Endothelial cell (in vitro differentiated cells): ENCODE measurements around the gene SMIM28. TPM values are rescaled to one million over a fixed set of nuclear protein-coding genes. Genes with fewer than 3 reads are reported as not detected.

Source experiments
- DNase-seq: peaks from one replicate; pipeline ENCODE4 v3.0.0; 2021; ENCODE audit warnings: low spot score
- H3K27ac Mint-ChIP-seq: one replicate; pipeline ENCODE4 v1.8.0; 2021; ENCODE audit warnings: mixed read lengths, inconsistent platforms; ENCODE audit not compliant: unreplicated experiment
- H3K27me3 Mint-ChIP-seq: one replicate; pipeline ENCODE4 v1.8.0; 2021; ENCODE audit warnings: mild to moderate bottlenecking, moderate library complexity, mixed read lengths, inconsistent platforms; ENCODE audit not compliant: unreplicated experiment
- H3K36me3 Mint-ChIP-seq: one replicate; pipeline ENCODE4 v1.8.0; 2021; ENCODE audit warnings: mild to moderate bottlenecking, low read depth, mixed read lengths, inconsistent platforms; ENCODE audit not compliant: unreplicated experiment
- H3K4me1 Mint-ChIP-seq: one replicate; pipeline ENCODE4 v1.8.0; 2021; ENCODE audit warnings: mild to moderate bottlenecking, mixed read lengths, inconsistent platforms; ENCODE audit not compliant: unreplicated experiment
- H3K4me3 Mint-ChIP-seq: one replicate; pipeline ENCODE4 v1.8.0; 2021; ENCODE audit warnings: mild to moderate bottlenecking, mixed read lengths, inconsistent platforms; ENCODE audit not compliant: unreplicated experiment
- H3K9me3 Mint-ChIP-seq: one replicate; pipeline ENCODE4 v1.8.0; 2021; ENCODE audit warnings: mixed read lengths, inconsistent platforms; ENCODE audit not compliant: unreplicated experiment
- CTCF ChIP-seq: fragments of 200-600 bp; sonication (generic); IDR thresholded peaks from one replicate; pipeline ENCODE4 v1.5.0; 2021; ENCODE audit warnings: antibody characterized with exemption; ENCODE audit not compliant: unreplicated experiment
- total RNA-seq: library from RNA; stranded (reverse); fragmentation: NEBNext Ultra II Directional; extraction: Animal tissue kit (Norgen Biotek cat#: 25700); gene quantifications from one replicate; pipeline ENCODE4 v1.2.1, GENCODE V29; 2021; ENCODE audit not compliant: unreplicated experiment

The SMIM28 gene
- total RNA-seq, 1 donor from 2014 or later: not detected

GRCh38 chr6:138371720-138372119, 6.0 kb upstream of the SMIM28 start:
- DNase-seq: no peak
- H3K27me3 Mint-ChIP-seq: peaks cover 6% of the 10 kb centered on the region
- no peak overlapping the region for H3K4me3 Mint-ChIP-seq
- H3K36me3 Mint-ChIP-seq: no peaks in the 10 kb centered on the region
- TF ChIP-seq CTCF: no peak
- H3K4me1 Mint-ChIP-seq: peaks cover 2% of the 10 kb centered on the region
- H3K27ac Mint-ChIP-seq: no peak overlapping the region
- no peaks in the 10 kb centered on the region for H3K9me3 Mint-ChIP-seq

GRCh38 chr6:138372711-138373463, 4.8 kb upstream of the SMIM28 start:
- Mint-ChIP-seq H3K36me3 (no peaks in the 10 kb centered on the region), H3K27ac (no peak overlapping the region), H3K4me3 (no peak overlapping the region), H3K4me1 (no peaks in the 10 kb centered on the region), H3K27me3 (peaks cover 5% of the 10 kb centered on the region), H3K9me3 (no peaks in the 10 kb centered on the region)
- DNase-seq: no peak
- TF ChIP-seq CTCF: no peak

GRCh38 chr6:138374230-138374629, 3.5 kb upstream of the SMIM28 start:
- H3K36me3 Mint-ChIP-seq: no peaks in the 10 kb centered on the region
- H3K4me3 Mint-ChIP-seq: no peak overlapping the region
- no peak overlapping the region for H3K27ac Mint-ChIP-seq
- no peaks in the 10 kb centered on the region for H3K9me3 Mint-ChIP-seq
- no peak for TF ChIP-seq CTCF
- H3K4me1 Mint-ChIP-seq: no peaks in the 10 kb centered on the region
- DNase-seq: no peak
- H3K27me3 Mint-ChIP-seq: peaks cover 5% of the 10 kb centered on the region

- Mint-ChIP-seq H3K9me3 (no peaks in the 10 kb centered on the region), H3K27me3 (peaks cover 5% of the 10 kb centered on the region), H3K27ac (no peak overlapping the region), H3K4me3 (no peak overlapping the region), H3K36me3 (no peaks in the 10 kb centered on the region), H3K4me1 (no peaks in the 10 kb centered on the region)
- DNase-seq: no peak
- TF ChIP-seq CTCF: no peak
Observed at GRCh38 chr6:138374815-138375214, 2.9 kb upstream of the SMIM28 start.

GRCh38 chr6:138377042-138377441, 663 bp upstream of the SMIM28 start:
- Mint-ChIP-seq H3K36me3 (no peaks in the 10 kb centered on the region), H3K4me1 (no peaks in the 10 kb centered on the region), H3K4me3 (no peak overlapping the region), H3K27ac (no peak overlapping the region), H3K27me3 (peaks cover 3% of the 10 kb centered on the region), H3K9me3 (no peaks in the 10 kb centered on the region)
- TF ChIP-seq CTCF: no peak
- DNase-seq: no peak
